HG03442 (cell line): ENCODE results near the gene OR2T10.
"Not testable (repeated sequence)": the region's sequence is repeated elsewhere in the genome, so short reads cannot be mapped to it uniquely, and the experiment has no call there.

Experiments used
- ATAC-seq: cut with Tn5 transposase; IDR thresholded peaks from one replicate; pipeline ENCODE4 v1.9.1; 2021; ENCODE audit warnings: mild to moderate bottlenecking, moderate library complexity; ENCODE audit not compliant: unreplicated experiment

OR2T10 gene

DNA sequence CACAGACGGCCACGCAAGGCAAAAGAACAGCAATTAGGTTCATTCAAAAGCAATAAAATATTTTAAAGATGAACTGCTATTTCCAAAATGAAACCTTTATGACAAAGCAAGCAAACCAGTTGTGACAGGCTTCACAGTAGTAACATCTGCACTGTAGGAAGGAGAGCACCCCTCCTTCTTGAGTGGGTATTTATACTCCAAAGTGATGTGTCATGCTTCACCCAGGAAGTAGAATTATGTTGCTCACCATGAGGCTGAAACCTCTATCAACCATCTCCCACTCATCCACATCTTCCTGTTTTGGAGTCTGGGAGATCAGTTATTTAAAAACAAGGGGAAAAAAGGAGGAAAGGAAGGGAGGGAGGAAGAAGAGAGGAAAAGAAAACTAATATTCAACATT is 885 bp downstream of the OR2T10 start:
- ATAC-seq, result no peak

GRCh38 chr1:248593226-248593625 is 4.3 kb downstream of the OR2T10 start:
- no peak for ATAC-seq

DNA sequence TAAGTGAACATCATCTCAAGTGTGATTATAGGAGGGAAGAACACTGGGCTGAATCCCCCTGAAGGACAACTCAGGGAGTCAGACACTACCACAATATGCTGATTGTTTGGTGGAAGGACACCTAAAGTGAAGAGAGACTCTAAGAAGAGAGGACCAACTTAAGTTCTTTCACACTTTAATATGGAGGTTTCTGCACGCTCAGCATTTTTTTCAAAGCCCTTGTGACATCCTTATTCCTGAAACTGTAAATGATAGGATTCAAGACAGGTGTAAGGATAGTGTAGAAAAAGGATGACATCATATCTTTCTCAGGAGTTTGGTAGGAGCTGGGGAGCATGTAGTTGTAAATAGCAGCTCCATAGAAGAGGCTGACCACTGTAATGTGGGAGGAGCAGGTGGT is 4.8 kb downstream of the OR2T10 start:
- no peak for ATAC-seq

DNA sequence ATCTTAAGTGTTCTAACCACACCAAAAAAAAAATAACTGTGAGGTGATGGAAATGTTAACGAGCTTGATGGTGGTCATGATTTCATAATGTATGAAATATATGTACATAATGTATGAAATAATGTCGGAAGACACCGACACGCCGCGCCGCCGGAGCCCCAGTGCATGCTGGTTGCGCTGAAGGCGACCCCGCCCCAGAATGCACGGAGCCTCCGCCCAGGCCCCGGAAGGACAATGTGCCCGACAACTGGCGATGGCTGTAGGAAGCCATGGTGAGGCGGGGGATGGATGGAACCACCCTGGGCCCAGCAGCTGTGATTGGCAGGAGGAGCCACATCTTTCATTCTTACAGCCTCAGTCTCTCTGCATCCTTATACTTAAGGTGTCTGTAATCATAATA is 7.4 kb downstream of the OR2T10 start:
- no peak for ATAC-seq

DNA sequence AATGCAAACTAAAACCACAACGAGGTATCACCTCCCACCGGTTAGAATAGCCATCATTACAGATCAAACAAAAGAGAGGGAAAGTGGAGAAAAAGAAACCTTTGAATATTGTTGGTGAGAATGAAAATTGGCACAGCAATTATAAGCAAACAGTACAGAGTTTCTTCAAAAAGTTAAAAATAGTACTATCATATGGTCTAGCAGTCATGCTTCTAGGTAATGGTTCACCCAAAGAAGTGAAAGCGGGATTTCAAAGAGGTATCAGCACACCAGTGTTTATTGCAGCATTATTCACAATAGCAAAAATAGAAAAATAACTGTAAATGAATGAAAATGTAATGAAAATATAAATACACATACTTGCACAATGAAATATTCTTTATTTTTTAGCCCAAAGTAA is 8.2 kb downstream of the OR2T10 start:
- ATAC-seq, result no peak

- ATAC-seq, result no peak
Observed at GRCh38 chr1:248585266-248585665, 12.2 kb downstream of the OR2T10 start.

- no peak for ATAC-seq
Observed at GRCh38 chr1:248576260-248576980, 21.1 kb downstream of the OR2T10 start.

GRCh38 chr1:248574657-248575056 is 22.8 kb downstream of the OR2T10 start, which contains the start of gene OR2T34:
Gene OR2T34 (minus strand): TSS chr1:248574757. CDS start chr1:248574757, 0 bp downstream.
- not testable (repeated sequence) for ATAC-seq

DNA sequence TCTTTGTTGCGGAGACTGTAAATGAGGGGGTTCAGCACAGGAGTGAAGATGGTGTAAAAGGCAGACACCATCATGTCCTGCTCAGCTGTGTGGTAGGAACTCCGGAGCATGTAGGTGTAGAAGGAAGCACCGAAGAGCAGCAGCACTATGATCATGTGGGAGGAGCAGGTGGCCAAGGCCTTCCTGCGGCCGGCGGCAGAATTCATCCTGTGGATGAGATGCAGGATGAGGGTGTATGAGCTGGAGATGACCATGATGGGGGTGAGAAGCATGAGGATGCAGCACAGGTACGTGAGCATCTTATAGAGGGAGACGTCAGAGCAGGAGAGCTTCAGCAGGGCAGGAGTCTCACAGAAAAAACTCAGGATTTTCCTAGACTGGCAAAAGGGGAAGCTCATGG is 23.6 kb downstream of the OR2T10 start:
- not testable (repeated sequence) for ATAC-seq

DNA sequence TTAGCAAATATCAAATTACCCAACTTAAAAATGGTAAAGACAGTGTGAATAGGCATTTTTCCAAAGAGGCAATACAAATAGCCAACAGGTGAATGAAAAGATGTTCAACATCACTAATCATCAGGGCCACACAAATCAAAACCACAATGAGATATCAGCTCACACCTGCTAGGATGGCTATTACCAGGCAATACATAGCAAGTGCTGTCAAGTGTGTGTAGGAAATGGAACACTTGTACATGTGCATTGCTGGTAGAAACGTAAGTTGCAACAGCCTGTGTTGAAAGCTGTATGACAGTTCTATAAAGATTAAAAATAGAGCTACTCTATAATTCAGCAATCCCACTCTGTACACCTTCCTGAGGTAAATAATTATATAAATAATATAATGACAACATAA is 25.5 kb downstream of the OR2T10 start:
- ATAC-seq, result not testable (repeated sequence)

DNA sequence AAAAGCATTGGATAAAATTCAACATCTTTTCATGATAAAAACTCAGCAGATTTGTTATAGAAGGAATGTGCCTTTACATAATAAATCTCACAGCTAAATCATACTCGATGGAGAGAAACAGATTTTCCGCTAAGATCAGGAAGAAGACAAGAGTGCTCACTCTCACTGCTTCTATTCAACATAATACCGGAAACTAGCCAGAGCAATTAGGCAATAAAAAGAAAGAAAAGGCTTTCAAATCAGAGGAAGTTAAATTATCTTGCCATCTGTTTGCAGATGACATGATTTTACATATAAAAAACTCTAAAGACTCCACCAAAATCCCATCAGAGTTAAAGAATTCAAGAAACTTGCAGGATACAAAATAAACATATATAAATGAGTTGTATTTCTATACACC is 26.7 kb downstream of the OR2T10 start:
- not testable (repeated sequence) for ATAC-seq

DNA sequence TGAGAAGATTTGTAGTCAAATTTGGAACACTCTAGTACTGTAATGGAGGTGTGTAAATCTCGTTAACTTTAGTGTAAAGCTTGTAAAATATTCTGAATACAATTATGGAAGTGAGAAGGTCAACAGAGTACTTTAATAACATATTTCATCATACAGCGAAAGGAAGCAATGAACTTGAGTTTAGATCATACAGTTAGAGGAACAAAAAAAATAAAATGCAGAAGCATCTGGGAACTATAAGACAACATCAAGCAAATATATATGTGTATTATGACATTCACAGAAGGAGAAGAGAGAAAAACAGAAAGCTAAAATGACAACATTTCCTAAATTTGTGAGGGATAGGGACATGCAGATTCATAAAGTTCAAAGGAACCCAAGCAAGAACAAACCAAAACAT is 28.5 kb downstream of the OR2T10 start:
- ATAC-seq, result not testable (repeated sequence)

DNA sequence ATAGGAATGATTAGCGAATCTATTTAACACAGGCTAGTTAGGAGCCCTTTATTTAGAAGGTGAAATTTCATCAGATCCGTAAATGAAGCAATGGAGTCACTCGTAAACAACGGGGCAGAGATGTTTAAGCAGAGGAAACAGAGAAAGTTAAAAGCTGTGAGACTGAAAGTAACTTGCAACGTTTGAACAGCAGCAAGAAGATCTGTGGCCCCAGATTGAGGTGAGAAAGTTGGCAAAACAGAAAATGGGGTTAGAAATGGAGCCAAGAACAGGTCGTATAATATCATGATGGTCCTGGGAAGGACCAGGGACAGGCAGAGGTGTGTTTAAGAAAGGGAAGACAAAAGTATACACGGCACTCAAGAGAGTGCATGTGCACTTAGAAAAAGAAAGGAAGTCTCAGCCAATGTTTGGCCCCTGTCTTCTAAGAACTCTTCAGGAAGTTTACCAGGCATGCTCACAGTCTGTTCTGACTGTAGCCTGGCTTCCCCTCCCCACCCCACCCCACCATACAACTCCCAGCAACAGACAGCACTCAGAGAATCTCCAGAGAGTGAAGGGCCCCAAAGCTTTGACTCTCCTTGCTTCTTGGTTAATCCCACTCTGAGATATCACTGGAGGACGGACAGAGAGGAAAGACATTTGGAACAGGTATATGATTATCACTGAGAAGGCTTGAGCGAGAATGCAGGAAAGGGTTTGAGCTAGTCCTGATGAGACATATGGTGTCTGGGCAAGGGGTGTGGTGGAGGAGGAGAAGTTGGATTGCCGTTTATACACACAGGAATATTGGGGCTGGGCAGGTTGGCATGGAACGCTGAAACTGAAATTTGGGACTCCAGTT is 31.7 kb downstream of the OR2T10 start:
- peak; percentile 80 for ATAC-seq

GRCh38 chr1:248562672-248563071 is 34.8 kb downstream of the OR2T10 start, which contains the start of gene OR2T29:
Gene OR2T29 (minus strand): TSS chr1:248562772. CDS start chr1:248559491, 3,281 bp downstream.
- ATAC-seq, result not testable (repeated sequence)

- not testable (repeated sequence) for ATAC-seq
Observed at GRCh38 chr1:248551027-248551426, 46.5 kb downstream of the OR2T10 start.

DNA sequence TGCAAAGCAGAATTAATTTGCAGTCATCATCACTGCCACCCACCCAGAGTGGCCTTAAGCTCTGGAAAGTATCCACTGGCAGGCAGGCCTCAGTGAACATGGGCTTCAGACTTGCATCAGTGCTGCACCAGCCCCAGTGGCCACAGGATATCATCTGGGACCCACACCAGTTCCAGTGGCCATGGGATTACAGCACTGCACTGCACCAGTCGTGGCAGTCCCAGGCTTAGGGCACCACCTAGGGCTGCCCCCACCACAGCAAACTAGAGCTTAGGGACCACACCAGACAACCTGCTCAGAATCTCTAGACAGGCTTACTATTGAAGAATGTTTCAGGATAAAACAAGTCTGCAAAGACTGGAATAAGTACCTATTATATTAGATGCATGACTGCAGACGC is 50.1 kb downstream of the OR2T10 start:
- ATAC-seq, result not testable (repeated sequence)
